GM21528 (cell line): Measurements from ENCODE around the gene ZFPL1.

Experiments
- ATAC-seq: cut with Tn5 transposase; IDR thresholded peaks from one replicate; pipeline ENCODE4 v1.9.1; 2021; ENCODE audit warnings: mild to moderate bottlenecking, moderate library complexity; ENCODE audit not compliant: unreplicated experiment, low FRiP score

Gene ZFPL1

GRCh38 chr11:65126624-65127274 is 42.7 kb downstream of the ZFPL1 start:
- ATAC-seq, result no peak

GRCh38 chr11:65127473-65128181 is 43.6 kb downstream of the ZFPL1 start:
- no peak for ATAC-seq

- ATAC-seq, result no peak
Measured at GRCh38 chr11:65128182-65129145, 44.4 kb downstream of the ZFPL1 start.

GRCh38 chr11:65129649-65130441 is 45.8 kb downstream of the ZFPL1 start:
- ATAC-seq, result no peak

GRCh38 chr11:65130631-65131416 is 46.8 kb downstream of the ZFPL1 start:
- ATAC-seq, result no peak

GRCh38 chr11:65131417-65131776 is 47.4 kb downstream of the ZFPL1 start:
- ATAC-seq, result no peak

GRCh38 chr11:65131895-65132237 is 47.8 kb downstream of the ZFPL1 start:
- ATAC-seq, result no peak

- no peak for ATAC-seq
Measured at GRCh38 chr11:65132238-65132987, 48.4 kb downstream of the ZFPL1 start.

- no peak for ATAC-seq
Measured at GRCh38 chr11:65132988-65133700, 49.1 kb downstream of the ZFPL1 start.

GRCh38 chr11:65133724-65134123 is 49.7 kb downstream of the ZFPL1 start:
- no peak for ATAC-seq

- peak; percentile 59 for ATAC-seq
Measured at GRCh38 chr11:65134240-65134951, 50.4 kb downstream of the ZFPL1 start, which contains the start of gene SYVN1. Gene SYVN1, minus strand, starts transcription at chr11:65134519. Its CDS starts 918 bp downstream, at chr11:65133601.

- peak; percentile 71 for ATAC-seq
Measured at GRCh38 chr11:65134952-65135632, 51.1 kb downstream of the ZFPL1 start.

- no peak for ATAC-seq
Measured at GRCh38 chr11:65135633-65136145, 51.7 kb downstream of the ZFPL1 start.

- ATAC-seq, result no peak
Measured at GRCh38 chr11:65136515-65137096, 52.6 kb downstream of the ZFPL1 start.
